HFF-Myc (cell line): ENCODE results near the gene NRGN.

ENCODE experiments used
- DNase-seq: peaks from one replicate; pipeline ENCODE4 v3.0.0-alpha.2; 2011; ENCODE audit warnings: low read depth; ENCODE audit errors: extremely low read depth
- H3K4me3 ChIP-seq: replicated peaks from 2 replicates; pipeline ENCODE4 v1.5.1; 2011; ENCODE audit warnings: low read depth, mild to moderate bottlenecking, control low read depth, low read length
- CTCF ChIP-seq: IDR thresholded peaks from 2 replicates; pipeline ENCODE4 v1.5.1; 2012; ENCODE audit warnings: mild to moderate bottlenecking, low read depth, low read length, control low read depth; ENCODE audit errors: missing control alignments

Gene NRGN

GRCh38 chr11:124784051-124784450 is 44.3 kb downstream of the NRGN start:
- no peak for DNase-seq
- no peak overlapping the region for H3K4me3 ChIP-seq
- no peak for TF ChIP-seq CTCF

DNA sequence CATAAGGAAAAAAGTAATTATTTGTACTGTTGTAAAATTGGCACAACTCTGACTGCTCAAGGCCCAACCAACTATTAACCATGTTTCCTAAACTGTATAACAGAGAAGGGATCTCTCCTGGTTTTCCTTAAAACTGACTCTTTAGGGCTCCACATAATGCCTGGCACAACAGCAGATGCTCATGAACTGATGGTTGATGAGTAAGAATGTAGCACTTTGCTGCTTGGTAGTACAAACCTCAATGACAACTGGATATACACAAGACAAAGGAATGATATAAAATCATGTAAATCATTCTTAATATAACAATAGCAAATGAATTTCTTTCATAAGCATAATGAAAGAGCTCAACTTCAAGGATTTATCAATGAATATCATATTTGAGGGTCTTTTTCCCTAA is 48.8 kb downstream of the NRGN start:
- no peak for TF ChIP-seq CTCF

DNA sequence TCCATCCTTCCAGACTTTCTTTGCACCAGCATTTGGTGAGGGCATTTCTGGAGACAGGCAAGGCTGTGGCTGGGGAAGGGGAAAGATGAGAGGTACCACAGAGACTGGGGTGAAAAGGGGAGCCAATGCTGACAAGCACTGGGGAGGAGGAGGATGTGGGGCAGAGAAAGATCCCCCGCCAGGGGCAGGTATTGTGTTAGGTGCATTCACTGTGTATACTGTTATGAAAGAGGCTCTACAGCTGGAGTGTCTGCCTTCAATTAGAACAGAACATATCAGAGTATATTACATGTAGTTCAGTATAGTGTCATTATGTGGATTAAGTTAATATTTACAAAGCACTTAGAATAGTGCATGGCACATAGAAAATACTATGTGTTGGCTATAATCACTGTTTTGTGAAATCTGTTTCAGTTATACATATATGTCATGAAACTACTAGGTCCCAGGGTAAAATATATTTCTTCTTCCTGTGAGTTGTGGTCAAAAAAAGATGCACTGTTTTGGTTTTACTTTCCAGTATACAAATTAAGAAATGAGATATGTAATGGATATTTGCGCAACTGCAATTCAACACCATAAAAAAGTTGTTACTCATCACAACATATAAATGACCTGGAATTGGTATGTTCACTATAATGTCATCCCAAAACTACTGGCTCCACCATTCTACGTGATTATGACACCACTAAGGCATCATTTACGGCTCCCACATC is 52.0 kb downstream of the NRGN start:
- H3K4me3 ChIP-seq, result no peak overlapping the region
- TF ChIP-seq CTCF, result no peak
- DNase-seq, result no peak

More for the DNA sequence above, 48.8 kb downstream of the NRGN start:
- no peak overlapping the region for H3K4me3 ChIP-seq
- no peak for DNase-seq

GRCh38 chr11:124793466-124794278 is 53.9 kb downstream of the NRGN start:
- no peak overlapping the region for H3K4me3 ChIP-seq
- peak; percentile 71 for TF ChIP-seq CTCF
- no peak for DNase-seq

DNA sequence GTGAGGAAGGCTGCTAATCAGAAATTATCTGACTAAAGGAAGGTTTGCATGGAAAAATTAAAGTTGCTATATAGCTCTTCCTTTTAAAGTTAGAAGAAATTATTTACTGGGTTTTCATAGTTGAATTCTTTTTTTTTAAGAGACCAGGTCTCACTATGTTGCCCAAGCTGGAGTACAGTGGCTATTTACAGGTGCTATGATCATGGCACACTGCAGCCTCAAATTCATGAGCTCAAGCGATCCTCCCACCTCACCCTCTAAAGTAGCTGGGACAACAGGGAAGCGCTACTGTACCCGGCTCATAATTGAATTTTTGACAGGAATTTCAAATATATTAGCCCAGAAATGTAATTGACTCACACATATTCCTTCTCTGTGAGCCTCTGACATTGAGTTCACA is 56.6 kb downstream of the NRGN start:
- no peak overlapping the region for H3K4me3 ChIP-seq
- no peak for TF ChIP-seq CTCF
- DNase-seq, result no peak
